Fibroblast of the aortic adventitia (primary cell): Measurements from ENCODE around the gene CHMP4A. TPM values are rescaled to one million over a fixed set of nuclear protein-coding genes. Genes with fewer than 3 reads are reported as not detected.
"Not testable (repeated sequence)": the region's sequence is repeated elsewhere in the genome, so short reads cannot be mapped to it uniquely, and the experiment has no call there.

Experiments
- DNase-seq: peaks from one replicate; pipeline ENCODE4 v3.0.0-alpha.2; 2010; ENCODE audit warnings: low read depth
- H3K4me3 ChIP-seq: 2 replicates; pipeline ENCODE4 v1.5.1; 2011; ENCODE audit warnings: low read depth, mild to moderate bottlenecking, control low read depth, low read length, moderate library complexity
- total RNA-seq: library from RNA; depleted of rRNA; stranded (reverse); fragments of >200 nt; gene quantifications from 2 replicates; pipeline ENCODE4 v1.2.3, GENCODE V29; 2012; ENCODE audit warnings: low replicate concordance
- TF ChIP-seq, protein P1 (sequence below): IDR thresholded peaks from 2 replicates; pipeline ENCODE4 v1.5.1; 2011; ENCODE audit warnings: mild to moderate bottlenecking, low read length, control low read depth, inconsistent platforms; ENCODE audit not compliant: insufficient read depth

CHMP4A gene
- total RNA-seq, 1 donor = 70.7 TPM

DNA sequence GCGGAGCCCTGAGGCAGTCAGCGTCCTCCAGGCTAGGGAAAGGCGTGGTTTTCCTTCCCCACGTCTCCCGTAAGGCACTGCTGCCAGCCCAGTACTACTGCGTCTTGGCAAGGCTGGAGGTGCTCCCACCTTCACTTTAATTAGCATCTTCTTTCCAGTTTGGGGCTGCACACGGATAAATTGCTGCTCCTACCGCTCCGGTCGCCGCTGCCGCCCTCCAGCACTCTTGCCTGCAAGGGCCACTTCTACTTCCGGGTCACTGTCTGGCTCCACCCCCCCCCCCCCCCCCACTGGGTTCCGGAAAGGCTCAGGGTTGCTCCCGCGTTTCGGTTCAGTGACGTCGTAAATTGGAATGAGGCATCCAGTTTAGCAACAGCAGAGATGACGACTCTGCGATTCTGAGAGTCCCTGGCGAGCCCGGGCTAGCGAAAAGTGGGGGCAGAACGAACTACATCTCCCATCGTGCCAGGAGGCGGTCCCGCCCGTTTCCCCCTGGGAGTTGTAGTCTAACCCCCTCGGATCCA, 18.9 kb upstream of the CHMP4A start, which contains the start of gene NEDD8:
Gene NEDD8, minus strand, starts transcription at position 247 of the 524 bp plus-strand sequence. Its CDS starts 100 bp downstream, at position 147.
- peak within 1 kb of the TSS; percentile 97 for H3K4me3 ChIP-seq
- TF ChIP-seq, protein P1, sequence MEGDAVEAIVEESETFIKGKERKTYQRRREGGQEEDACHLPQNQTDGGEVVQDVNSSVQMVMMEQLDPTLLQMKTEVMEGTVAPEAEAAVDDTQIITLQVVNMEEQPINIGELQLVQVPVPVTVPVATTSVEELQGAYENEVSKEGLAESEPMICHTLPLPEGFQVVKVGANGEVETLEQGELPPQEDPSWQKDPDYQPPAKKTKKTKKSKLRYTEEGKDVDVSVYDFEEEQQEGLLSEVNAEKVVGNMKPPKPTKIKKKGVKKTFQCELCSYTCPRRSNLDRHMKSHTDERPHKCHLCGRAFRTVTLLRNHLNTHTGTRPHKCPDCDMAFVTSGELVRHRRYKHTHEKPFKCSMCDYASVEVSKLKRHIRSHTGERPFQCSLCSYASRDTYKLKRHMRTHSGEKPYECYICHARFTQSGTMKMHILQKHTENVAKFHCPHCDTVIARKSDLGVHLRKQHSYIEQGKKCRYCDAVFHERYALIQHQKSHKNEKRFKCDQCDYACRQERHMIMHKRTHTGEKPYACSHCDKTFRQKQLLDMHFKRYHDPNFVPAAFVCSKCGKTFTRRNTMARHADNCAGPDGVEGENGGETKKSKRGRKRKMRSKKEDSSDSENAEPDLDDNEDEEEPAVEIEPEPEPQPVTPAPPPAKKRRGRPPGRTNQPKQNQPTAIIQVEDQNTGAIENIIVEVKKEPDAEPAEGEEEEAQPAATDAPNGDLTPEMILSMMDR = no peak
- DNase-seq = peak; percentile 98

DNA sequence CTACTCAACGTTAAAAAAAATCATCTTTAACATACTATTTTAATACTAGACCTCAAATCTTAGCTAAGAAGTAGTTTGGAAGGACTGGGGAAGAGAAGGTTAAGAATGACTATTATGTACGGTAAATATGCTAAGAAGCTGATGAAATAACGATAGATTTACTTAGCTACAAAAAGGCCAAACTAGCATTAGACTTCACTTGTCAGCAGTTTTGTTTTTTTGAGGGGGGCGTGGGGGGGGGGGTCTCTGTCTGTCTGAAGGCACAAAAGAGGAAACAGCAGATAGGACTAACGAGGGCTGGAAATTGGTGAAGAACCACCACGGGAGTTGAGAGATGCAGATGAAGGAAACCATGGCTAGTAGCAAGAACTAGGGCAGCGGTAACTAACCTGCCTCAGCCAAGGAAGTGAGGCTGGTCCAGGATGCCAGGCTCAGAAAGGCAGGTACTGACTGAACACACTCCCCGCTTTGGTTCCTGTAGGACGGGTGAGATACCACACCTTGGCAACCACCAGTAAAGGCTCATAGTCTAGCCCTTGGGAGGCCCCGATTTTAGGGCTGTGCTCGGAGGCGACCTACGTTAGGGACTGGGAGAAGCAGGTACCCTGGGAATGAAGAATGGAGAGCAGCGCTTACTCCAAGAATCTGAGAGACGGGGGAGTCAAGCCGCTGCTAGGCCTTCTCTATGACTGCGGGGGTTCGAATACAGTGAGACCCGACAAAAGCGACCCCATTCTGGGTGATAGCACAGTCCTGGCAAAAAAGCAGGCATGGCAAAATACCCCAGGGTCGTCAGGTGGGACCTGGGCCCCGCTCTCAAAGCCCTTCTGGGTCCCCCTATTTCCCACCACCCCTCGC, 18.2 kb upstream of the CHMP4A start:
- TF ChIP-seq, protein P1 = no peak
- DNase-seq = no peak
- peak overlapping the region; percentile 97 for H3K4me3 ChIP-seq

DNA sequence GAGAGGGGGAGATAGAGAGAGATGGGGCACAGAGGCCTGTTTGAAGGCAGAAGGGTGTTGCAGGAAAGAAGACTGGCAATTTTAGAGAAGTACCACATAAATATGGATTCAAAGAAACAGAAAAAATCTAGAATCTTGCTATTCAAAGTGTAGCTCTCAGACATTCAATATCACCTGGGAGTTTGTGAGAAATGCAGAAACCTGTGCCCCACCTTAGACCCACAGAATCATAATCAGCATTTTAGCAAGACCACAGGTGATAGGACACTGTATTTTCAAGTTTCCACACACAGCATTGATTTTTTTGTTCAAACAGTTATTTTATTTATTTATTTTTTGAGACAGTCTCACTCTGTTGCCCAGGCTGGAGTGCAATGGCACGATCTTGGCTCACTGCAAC, 15.6 kb upstream of the CHMP4A start:
- DNase-seq = no peak
- H3K4me3 ChIP-seq = no peak overlapping the region
- TF ChIP-seq, protein P1 = no peak

DNA sequence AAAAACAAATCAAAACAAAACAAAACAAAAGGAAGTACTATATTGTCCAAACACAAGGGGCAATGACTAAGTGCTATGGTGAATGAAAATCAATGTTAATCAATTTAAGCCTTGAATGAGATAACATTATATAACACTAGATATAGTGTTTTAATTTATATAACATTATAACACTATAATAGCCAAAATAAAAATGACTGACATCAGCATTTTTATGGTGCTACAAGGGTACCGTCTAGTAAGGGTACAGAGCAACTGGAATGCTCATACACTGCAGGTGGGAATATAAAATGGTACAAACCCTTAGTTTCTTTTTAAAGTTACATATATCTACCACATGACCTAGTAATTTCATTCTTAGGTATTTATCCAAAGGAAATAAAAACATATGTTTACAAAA, 13.2 kb upstream of the CHMP4A start:
- no peak for DNase-seq
- TF ChIP-seq, protein P1 = no peak
- no peak overlapping the region for H3K4me3 ChIP-seq

DNA sequence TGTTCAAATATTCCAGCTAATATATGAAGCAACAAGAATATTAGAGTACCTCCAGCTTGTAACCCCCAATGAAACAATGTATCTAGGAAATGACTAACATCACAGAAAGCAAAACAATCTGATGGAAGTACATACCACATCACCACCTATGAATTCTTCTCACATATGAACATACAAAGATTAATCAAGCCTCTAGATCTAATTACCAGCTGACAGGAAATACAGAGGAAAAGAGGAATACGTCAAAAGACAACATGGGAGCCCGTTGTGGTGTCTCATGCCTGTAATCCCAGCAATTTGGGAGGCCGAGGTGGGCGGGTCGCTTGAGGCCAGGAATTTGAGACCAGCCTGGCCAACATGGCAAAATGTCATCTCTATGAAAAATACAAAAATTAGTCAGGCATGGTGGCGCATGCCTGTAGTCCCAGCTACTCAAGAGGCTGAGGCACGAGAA, 11.4 kb upstream of the CHMP4A start:
- DNase-seq = peak; percentile 76
- TF ChIP-seq, protein P1 = no peak
- no peak overlapping the region for H3K4me3 ChIP-seq

DNA sequence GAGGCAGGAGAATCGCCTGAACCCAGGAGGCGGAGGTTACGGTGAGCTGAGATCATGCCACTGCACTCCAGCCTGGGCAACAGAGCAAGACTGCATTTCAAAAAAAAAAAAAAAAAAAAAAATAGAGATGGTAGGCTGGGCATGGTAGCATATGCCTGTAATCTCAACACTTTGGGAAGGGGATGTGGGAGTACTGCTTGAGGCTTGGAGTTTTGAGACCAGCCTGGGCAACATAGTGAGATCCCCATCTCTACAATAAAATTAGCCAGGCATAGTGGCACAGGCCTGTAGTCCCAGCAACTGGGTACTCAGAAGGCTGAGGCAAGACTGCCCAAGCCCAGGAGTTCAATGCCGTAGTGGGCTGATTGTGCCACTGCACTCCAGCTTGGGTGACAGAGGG, 9.7 kb upstream of the CHMP4A start:
- DNase-seq, H3K4me3 ChIP-seq: not testable (repeated sequence)

DNA sequence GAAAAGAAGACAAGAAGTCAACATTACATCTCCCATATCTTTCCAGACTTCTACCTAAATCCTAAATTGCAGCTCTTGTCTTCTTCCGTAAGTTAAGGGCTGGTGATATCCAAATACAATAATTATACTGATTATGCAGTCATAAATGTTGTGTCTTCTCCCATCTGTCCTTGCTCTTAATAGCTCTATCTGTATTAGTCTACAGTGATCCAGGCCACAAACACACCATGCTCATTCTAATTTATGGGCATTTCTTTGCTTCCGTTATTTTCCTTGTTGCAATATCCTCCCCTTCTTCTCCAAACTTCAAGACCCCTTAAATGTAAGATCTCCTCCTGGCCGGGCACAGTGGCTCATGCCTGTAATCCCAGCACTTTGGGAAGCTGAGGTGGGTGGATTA, 6.2 kb upstream of the CHMP4A start:
- no peak for DNase-seq
- TF ChIP-seq, protein P1 = no peak
- H3K4me3 ChIP-seq = no peak overlapping the region
